Endothelial cell of umbilical vein (primary cell): ENCODE results near the gene CPNE7. TPM values are rescaled to one million over a fixed set of nuclear protein-coding genes. Genes with fewer than 3 reads are reported as not detected.

Experiments used
- BruUV-seq: library from RNA; stranded (reverse); fragments of 400-500 nt; replicated peaks from 2 replicates; lab custom pipeline; 2021; lab: Mats Ljungman, UMichigan
- CTCF ChIA-PET: fragments of 300-600, 350-600 bp; sonication (Branson Sonifier 250); formaldehyde crosslinking; loops from one replicate; lab custom pipeline; 2021; ENCODE audit warnings: antibody characterized with exemption, inconsistent platforms; lab: Charles Lee
- POLR2A ChIA-PET: fragments of 300-600, 350-600 bp; sonication (Branson Sonifier 250); formaldehyde crosslinking; loops from one replicate; lab custom pipeline; 2021; ENCODE audit warnings: antibody characterized with exemption, inconsistent platforms; lab: Charles Lee
- DNase-seq: peaks from one replicate; pipeline ENCODE4 v3.0.0-alpha.2; 2011; ENCODE audit warnings: low read depth, low spot score
- FAIRE-seq: peaks from 2 replicates; lab custom pipeline; 2011; peaks lifted over from hg19 to GRCh38; lab: Jason Lieb, UNC
- H2AFZ ChIP-seq: 2 replicates; pipeline ENCODE4 v1.6.0; 2012; ENCODE audit warnings: low read depth, low read length, control low read depth, inconsistent platforms
- H3K27ac ChIP-seq: 2 replicates; pipeline ENCODE4 v1.5.1; 2011; ENCODE audit warnings: low read depth, mild to moderate bottlenecking, control low read depth, low read length, moderate library complexity; ENCODE audit not compliant: insufficient read depth
- H3K27me3 ChIP-seq, 2 experiments: 2 replicates each; pipeline versions ENCODE4 v1.6.0 to v1.6.1; 2011; ENCODE audit warnings: low read length in 2 of 2, mixed read lengths in 1 of 2; ENCODE audit not compliant: control insufficient read depth in 2 of 2, insufficient read depth in 2 of 2
- H3K36me3 ChIP-seq, 2 experiments: 2 replicates in 1 of 2; 3 replicates in 1 of 2; pipeline ENCODE4 v1.5.1; 2011; ENCODE audit warnings: low read length in 2 of 2, mild to moderate bottlenecking in 1 of 2, moderate library complexity in 1 of 2; ENCODE audit not compliant: control insufficient read depth in 2 of 2, insufficient read depth in 2 of 2; ENCODE audit errors: extremely low read depth in 1 of 2
- H3K4me1 ChIP-seq: 3 replicates; pipeline ENCODE4 v1.5.1; 2011; ENCODE audit warnings: mild to moderate bottlenecking, low read length; ENCODE audit not compliant: control insufficient read depth, insufficient read depth; ENCODE audit errors: extremely low read depth
- H3K4me2 ChIP-seq: 2 replicates; pipeline ENCODE4 v1.6.1; 2011; ENCODE audit warnings: low read length, control low read depth, mixed read lengths; ENCODE audit not compliant: insufficient read depth
- H3K4me3 ChIP-seq, 3 experiments: fragments of 200-600 bp in 1 of 3; sonication (generic), shearing (Covaris generic) in 1 of 3; replicated peaks in 1 of 3; 2 replicates each; pipeline ENCODE4 v1.5.1; 2011 to 2016; ENCODE audit warnings: control low read depth in 3 of 3, low read length in 3 of 3, mild to moderate bottlenecking in 2 of 3, inconsistent platforms in 1 of 3, low read depth in 1 of 3, moderate library complexity in 1 of 3; ENCODE audit not compliant: insufficient read depth in 1 of 3
- H3K79me2 ChIP-seq: 2 replicates; pipeline ENCODE4 v1.6.0; 2012; ENCODE audit warnings: low read length, inconsistent platforms; ENCODE audit not compliant: control insufficient read depth, insufficient read depth
- H3K9ac ChIP-seq: replicated peaks from 2 replicates; pipeline ENCODE3; 2011; ENCODE audit warnings: low read length, control low read depth; ENCODE audit not compliant: insufficient read depth; ENCODE audit errors: extremely low read depth
- H3K9me1 ChIP-seq: replicated peaks from 3 replicates; pipeline ENCODE4 v1.6.0; 2011; ENCODE audit warnings: mild to moderate bottlenecking, low read length; ENCODE audit not compliant: control insufficient read depth, insufficient read depth; ENCODE audit errors: extremely low read depth
- H3K9me3 ChIP-seq: replicated peaks from 2 replicates; pipeline ENCODE4 v1.5.1; 2012; ENCODE audit warnings: low read length, inconsistent platforms; ENCODE audit not compliant: control insufficient read depth, insufficient read depth
- H4K20me1 ChIP-seq: replicated peaks from 2 replicates; pipeline ENCODE3; 2011; ENCODE audit warnings: mild to moderate bottlenecking, low read length; ENCODE audit not compliant: control insufficient read depth, insufficient read depth; ENCODE audit errors: extremely low read depth
- FOS ChIP-seq: IDR thresholded peaks from 2 replicates; pipeline ENCODE4 v1.6.1; 2011; ENCODE audit warnings: mild to moderate bottlenecking, low read length, moderate library complexity, borderline replicate concordance; ENCODE audit not compliant: insufficient read depth
- JUN ChIP-seq: IDR thresholded peaks from 2 replicates; pipeline ENCODE4 v1.6.1; 2011; ENCODE audit warnings: borderline replicate concordance, low read depth; ENCODE audit not compliant: insufficient read length, insufficient read depth
- MYC ChIP-seq: IDR thresholded peaks from one replicate; pipeline ENCODE4 v1.6.1; 2011; ENCODE audit warnings: mild to moderate bottlenecking, low read depth, low read length
- POLR2A ChIP-seq: IDR thresholded peaks from 2 replicates; pipeline ENCODE4 v1.6.1; 2012; ENCODE audit warnings: low read depth, mild to moderate bottlenecking, control low read depth, low read length
- dilution Hi-C: fragments of 300-500 bp; cut with MboI; formaldehyde crosslinking; loops from one replicate; pipeline ENCODE4 v1.15.0; 2019; ENCODE audit warnings: low sequenced_read_pairs; ENCODE audit not compliant: extremely low pct_ligation_motif_present
- intact Hi-C: fragments of 100-400 bp; cut with micrococcal nuclease; formaldehyde crosslinking; loops from one replicate; pipeline ENCODE4 v1.10.0; 2022
- polyA plus RNA-seq, 4 experiments: library from polyadenylated mRNA; depleted of rRNA in 3 of 4; stranded (reverse) in 3 of 4; unstranded in 1 of 4; fragments of >200 nt; gene quantifications; 2 replicates each; pipeline versions ENCODE4 v1.2.1 to v1.2.3, GENCODE V29; 2011 to 2012; ENCODE audit warnings: missing spikeins in 1 of 4
- total RNA-seq: library from RNA; stranded (reverse); gene quantifications from 2 replicates; pipeline ENCODE4 v1.2.3, GENCODE V29; 2021
- TF ChIP-seq, protein P1 (sequence below): IDR thresholded peaks from 2 replicates; pipeline ENCODE4 v1.6.1; 2011; ENCODE audit not compliant: insufficient read depth, insufficient read length
- TF ChIP-seq, protein P2 (sequence below), 2 donors: IDR thresholded peaks; 1 replicate in 1 of 2; 2 replicates in 1 of 2; pipeline ENCODE4 v1.5.1; 2011; ENCODE audit warnings: low read length in 2 of 2, mild to moderate bottlenecking in 2 of 2, moderate library complexity in 2 of 2, control low read depth in 1 of 2, inconsistent platforms in 1 of 2, low read depth in 1 of 2; ENCODE audit not compliant: insufficient read depth in 1 of 2; ENCODE audit errors: extremely low read depth in 1 of 2

The CPNE7 gene
- total and polyA plus RNA-seq, 2 donors (not counting 3 experiments of a cell fraction or from before 2014, with no cell fraction given) = 2.0 to 5.9 TPM

DNA sequence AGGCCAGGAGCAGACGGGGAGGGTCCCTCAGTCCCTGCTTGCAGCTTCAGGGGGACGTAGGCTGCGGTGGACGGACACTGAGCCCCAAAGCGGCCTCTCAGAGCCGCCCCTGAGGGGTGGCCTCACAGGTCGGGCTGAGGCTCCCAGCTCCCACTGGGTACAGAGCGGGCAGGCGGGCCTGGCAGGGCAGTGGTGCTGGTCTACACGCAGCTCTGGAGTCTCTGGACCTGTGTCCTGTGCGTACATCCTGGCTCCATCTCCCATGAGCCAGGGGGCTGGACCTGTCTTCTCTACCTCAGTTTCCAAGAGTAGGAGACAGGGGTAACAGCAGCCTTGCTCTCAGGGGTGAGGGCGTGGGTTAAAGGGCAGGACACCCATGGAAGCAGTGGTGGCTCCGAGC lies 39.6 kb downstream of the CPNE7 start:
- CTCF ChIA-PET = interaction anchor here (0.8 to 4.1 kb wide), 28 partner anchors 8 to 246 kb away, joined by 3 to 48 read pairs (median 6); partner anchors contain the start of genes CDK10, CHMP1A, CPNE7 and SPATA33

More for the DNA sequence above, 39.6 kb downstream of the CPNE7 start:
- no peak overlapping the region for H3K4me3 ChIP-seq
- no peak overlapping the region for H3K9ac ChIP-seq
- intact Hi-C loops = loop anchor here (1.0 kb wide), 1 partner anchor 26 kb away; no protein-coding TSS in a partner anchor
- no peaks in the 10 kb centered on the region for H3K79me2 ChIP-seq
- no peak overlapping the region for H3K27ac ChIP-seq
- POLR2A ChIA-PET = interaction anchor here (0.6 kb wide), 1 partner anchor 100 kb away, joined by 3 read pairs; no protein-coding TSS in a partner anchor
- FAIRE-seq (no peak), DNase-seq (no peak)
- H3K36me3 ChIP-seq = no peaks in the 10 kb centered on the region
- H3K4me1 ChIP-seq = peaks cover 2% of the 10 kb centered on the region
- no peak overlapping the region for H2AFZ ChIP-seq
- no peaks in the 10 kb centered on the region for H4K20me1 ChIP-seq
- H3K4me2 ChIP-seq = no peak overlapping the region
- TF ChIP-seq POLR2A (no peak), FOS (no peak), MYC (no peak), JUN (no peak)
- TF ChIP-seq, protein P1, sequence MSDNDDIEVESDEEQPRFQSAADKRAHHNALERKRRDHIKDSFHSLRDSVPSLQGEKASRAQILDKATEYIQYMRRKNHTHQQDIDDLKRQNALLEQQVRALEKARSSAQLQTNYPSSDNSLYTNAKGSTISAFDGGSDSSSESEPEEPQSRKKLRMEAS = no peak
- TF ChIP-seq, protein P2, sequence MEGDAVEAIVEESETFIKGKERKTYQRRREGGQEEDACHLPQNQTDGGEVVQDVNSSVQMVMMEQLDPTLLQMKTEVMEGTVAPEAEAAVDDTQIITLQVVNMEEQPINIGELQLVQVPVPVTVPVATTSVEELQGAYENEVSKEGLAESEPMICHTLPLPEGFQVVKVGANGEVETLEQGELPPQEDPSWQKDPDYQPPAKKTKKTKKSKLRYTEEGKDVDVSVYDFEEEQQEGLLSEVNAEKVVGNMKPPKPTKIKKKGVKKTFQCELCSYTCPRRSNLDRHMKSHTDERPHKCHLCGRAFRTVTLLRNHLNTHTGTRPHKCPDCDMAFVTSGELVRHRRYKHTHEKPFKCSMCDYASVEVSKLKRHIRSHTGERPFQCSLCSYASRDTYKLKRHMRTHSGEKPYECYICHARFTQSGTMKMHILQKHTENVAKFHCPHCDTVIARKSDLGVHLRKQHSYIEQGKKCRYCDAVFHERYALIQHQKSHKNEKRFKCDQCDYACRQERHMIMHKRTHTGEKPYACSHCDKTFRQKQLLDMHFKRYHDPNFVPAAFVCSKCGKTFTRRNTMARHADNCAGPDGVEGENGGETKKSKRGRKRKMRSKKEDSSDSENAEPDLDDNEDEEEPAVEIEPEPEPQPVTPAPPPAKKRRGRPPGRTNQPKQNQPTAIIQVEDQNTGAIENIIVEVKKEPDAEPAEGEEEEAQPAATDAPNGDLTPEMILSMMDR (IDR thresholded peaks at IDR 0.05; ENCODE audit: extremely low read depth in 1 of 2, insufficient read depth in 1 of 2, low read depth in 1 of 2, low read length in 2 of 2) = no peak
- no peaks in the 10 kb centered on the region for H3K9me3 ChIP-seq
- dilution Hi-C loops = no loop called here
- no peaks in the 10 kb centered on the region for H3K9me1 ChIP-seq
- no peaks in the 10 kb centered on the region for H3K27me3 ChIP-seq
- BruUV-seq = no TSS peak
